ENCODE results near the gene CLTC. TPM values are rescaled to one million over a fixed set of nuclear protein-coding genes. Genes with fewer than 3 reads are reported as not detected.
A peak's percentile ranks its signal among the peaks of the same experiment; 100 is the strongest.

Gene CLTC
- total and polyA plus RNA-seq, 2 experiments from 2014 or later = 107 to 344 TPM

GRCh38 chr17:59688496-59688895 is 68.8 kb downstream of the CLTC start (continued):
- TF ChIP-seq JUNB (IDR thresholded peaks at IDR 0.05; ENCODE audit: unreplicated experiment) (no peak), EZH2phosphoT487 (IDR thresholded peaks at IDR 0.05; ENCODE audit: unreplicated experiment) (no peak), STAT1 (IDR thresholded peaks at IDR 0.05; ENCODE audit: unreplicated experiment) (no peak)
- TF ChIP-seq, protein P1, sequence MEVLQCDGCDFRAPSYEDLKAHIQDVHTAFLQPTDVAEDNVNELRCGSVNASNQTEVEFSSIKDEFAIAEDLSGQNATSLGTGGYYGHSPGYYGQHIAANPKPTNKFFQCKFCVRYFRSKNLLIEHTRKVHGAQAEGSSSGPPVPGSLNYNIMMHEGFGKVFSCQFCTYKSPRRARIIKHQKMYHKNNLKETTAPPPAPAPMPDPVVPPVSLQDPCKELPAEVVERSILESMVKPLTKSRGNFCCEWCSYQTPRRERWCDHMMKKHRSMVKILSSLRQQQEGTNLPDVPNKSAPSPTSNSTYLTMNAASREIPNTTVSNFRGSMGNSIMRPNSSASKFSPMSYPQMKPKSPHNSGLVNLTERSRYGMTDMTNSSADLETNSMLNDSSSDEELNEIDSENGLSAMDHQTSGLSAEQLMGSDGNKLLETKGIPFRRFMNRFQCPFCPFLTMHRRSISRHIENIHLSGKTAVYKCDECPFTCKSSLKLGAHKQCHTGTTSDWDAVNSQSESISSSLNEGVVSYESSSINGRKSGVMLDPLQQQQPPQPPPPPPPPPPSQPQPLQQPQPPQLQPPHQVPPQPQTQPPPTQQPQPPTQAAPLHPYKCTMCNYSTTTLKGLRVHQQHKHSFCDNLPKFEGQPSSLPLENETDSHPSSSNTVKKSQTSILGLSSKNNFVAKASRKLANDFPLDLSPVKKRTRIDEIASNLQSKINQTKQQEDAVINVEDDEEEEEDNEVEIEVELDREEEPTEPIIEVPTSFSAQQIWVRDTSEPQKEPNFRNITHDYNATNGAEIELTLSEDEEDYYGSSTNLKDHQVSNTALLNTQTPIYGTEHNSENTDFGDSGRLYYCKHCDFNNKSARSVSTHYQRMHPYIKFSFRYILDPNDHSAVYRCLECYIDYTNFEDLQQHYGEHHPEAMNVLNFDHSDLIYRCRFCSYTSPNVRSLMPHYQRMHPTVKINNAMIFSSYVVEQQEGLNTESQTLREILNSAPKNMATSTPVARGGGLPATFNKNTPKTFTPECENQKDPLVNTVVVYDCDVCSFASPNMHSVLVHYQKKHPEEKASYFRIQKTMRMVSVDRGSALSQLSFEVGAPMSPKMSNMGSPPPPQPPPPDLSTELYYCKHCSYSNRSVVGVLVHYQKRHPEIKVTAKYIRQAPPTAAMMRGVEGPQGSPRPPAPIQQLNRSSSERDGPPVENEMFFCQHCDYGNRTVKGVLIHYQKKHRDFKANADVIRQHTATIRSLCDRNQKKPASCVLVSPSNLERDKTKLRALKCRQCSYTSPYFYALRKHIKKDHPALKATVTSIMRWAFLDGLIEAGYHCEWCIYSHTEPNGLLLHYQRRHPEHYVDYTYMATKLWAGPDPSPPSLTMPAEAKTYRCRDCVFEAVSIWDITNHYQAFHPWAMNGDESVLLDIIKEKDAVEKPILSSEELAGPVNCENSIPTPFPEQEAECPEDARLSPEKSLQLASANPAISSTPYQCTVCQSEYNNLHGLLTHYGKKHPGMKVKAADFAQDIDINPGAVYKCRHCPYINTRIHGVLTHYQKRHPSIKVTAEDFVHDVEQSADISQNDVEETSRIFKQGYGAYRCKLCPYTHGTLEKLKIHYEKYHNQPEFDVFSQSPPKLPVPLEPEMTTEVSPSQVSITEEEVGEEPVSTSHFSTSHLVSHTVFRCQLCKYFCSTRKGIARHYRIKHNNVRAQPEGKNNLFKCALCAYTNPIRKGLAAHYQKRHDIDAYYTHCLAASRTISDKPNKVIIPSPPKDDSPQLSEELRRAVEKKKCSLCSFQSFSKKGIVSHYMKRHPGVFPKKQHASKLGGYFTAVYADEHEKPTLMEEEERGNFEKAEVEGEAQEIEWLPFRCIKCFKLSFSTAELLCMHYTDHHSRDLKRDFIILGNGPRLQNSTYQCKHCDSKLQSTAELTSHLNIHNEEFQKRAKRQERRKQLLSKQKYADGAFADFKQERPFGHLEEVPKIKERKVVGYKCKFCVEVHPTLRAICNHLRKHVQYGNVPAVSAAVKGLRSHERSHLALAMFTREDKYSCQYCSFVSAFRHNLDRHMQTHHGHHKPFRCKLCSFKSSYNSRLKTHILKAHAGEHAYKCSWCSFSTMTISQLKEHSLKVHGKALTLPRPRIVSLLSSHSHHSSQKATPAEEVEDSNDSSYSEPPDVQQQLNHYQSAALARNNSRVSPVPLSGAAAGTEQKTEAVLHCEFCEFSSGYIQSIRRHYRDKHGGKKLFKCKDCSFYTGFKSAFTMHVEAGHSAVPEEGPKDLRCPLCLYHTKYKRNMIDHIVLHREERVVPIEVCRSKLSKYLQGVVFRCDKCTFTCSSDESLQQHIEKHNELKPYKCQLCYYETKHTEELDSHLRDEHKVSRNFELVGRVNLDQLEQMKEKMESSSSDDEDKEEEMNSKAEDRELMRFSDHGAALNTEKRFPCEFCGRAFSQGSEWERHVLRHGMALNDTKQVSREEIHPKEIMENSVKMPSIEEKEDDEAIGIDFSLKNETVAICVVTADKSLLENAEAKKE (CRISPR knock-in tag; IDR thresholded peaks at IDR 0.05) = no peak
- TF ChIP-seq, protein P2, sequence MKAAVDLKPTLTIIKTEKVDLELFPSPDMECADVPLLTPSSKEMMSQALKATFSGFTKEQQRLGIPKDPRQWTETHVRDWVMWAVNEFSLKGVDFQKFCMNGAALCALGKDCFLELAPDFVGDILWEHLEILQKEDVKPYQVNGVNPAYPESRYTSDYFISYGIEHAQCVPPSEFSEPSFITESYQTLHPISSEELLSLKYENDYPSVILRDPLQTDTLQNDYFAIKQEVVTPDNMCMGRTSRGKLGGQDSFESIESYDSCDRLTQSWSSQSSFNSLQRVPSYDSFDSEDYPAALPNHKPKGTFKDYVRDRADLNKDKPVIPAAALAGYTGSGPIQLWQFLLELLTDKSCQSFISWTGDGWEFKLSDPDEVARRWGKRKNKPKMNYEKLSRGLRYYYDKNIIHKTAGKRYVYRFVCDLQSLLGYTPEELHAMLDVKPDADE (IDR thresholded peaks at IDR 0.05) = no peak

GRCh38 chr17:59693582-59693981 is 73.9 kb downstream of the CLTC start:
- Mint-ChIP-seq H3K36me3 (ENCODE audit: low read depth) (peaks cover 83% of the 10 kb centered on the region), H3K4me1 (no peaks in the 10 kb centered on the region; the same call in 2 of the 3 replicates), H3K27ac (peak overlapping the region; percentile 85), H3K4me3 (no peak overlapping the region), H3K9me3 (no peaks in the 10 kb centered on the region), H3K27me3 (ENCODE audit: insufficient read depth, low read depth, poor library complexity) (peaks cover 8% of the 10 kb centered on the region)
- H3F3A ChIP-seq (replicated peaks; ENCODE audit: low read depth) = peaks cover 25% of the 10 kb centered on the region
- H3K27ac ChIP-seq (ENCODE audit: low read depth) = no peak overlapping the region
- peaks cover 77% of the 10 kb centered on the region for H3K79me2 ChIP-seq (replicated peaks; ENCODE audit: insufficient read depth)
- no peaks in the 10 kb centered on the region for H3K4me1 ChIP-seq (ENCODE audit: insufficient read depth)
- H3K36me3 ChIP-seq (ENCODE audit: insufficient read depth) = peaks cover 38% of the 10 kb centered on the region
- no peaks in the 10 kb centered on the region for H3K27me3 ChIP-seq (ENCODE audit: insufficient read depth)
- DNase-seq (ENCODE audit: low spot score) (no peak), ATAC-seq (no peak)
- H3K4me2 ChIP-seq = no peak overlapping the region
- H3K4me3 ChIP-seq = no peak overlapping the region
- peaks cover 55% of the 10 kb centered on the region for H4K20me1 ChIP-seq (replicated peaks; ENCODE audit: insufficient read depth)
- no peak overlapping the region for H2AFZ ChIP-seq
- no peaks in the 10 kb centered on the region for H3K9me2 ChIP-seq (ENCODE audit: insufficient read depth)
- TF ChIP-seq ZNF331 (CRISPR knock-in tag; IDR thresholded peaks at IDR 0.05; ENCODE audit: low read depth) (no peak), JUNB (IDR thresholded peaks at IDR 0.05; ENCODE audit: unreplicated experiment) (no peak), CREB1 (CRISPR knock-in tag; IDR thresholded peaks at IDR 0.05; ENCODE audit: low read depth) (no peak), EZH2phosphoT487 (IDR thresholded peaks at IDR 0.05; ENCODE audit: unreplicated experiment) (no peak), STAT1 (IDR thresholded peaks at IDR 0.05; ENCODE audit: unreplicated experiment) (no peak), EZH2 (IDR thresholded peaks at IDR 0.05; ENCODE audit: low read depth, unreplicated experiment) (no peak), NANOG (IDR thresholded peaks at IDR 0.05; ENCODE audit: borderline replicate concordance) (no peak)
- TF ChIP-seq, protein P2 (IDR thresholded peaks at IDR 0.05) = no peak
